HepG2 (cell line): Measurements from ENCODE around the gene BANK1. TPM values are rescaled to one million over a fixed set of nuclear protein-coding genes. Genes with fewer than 3 reads are reported as not detected.

Experiments used
- ATAC-seq: fragments of 200-7000 bp; cut with Tn5 transposase; 3 replicates; pipeline ENCODE4 v1.9.1; 2020; ENCODE audit warnings: mild to moderate bottlenecking, moderate library complexity
- BruUV-seq: library from RNA; stranded (reverse); fragments of 400-500 nt; replicated peaks from 2 replicates; lab custom pipeline; 2021; lab: Mats Ljungman, UMichigan
- CTCF ChIA-PET: fragments of 300-600 bp; formaldehyde crosslinking; extraction: SDS; loops from one replicate; lab custom pipeline; 2021; ENCODE audit warnings: low total read pairs, inconsistent platforms, low intra/inter-chr PET ratio; lab: Yijun Ruan, JAX
- POLR2A ChIA-PET: fragments of 350-600 bp; sonication (Branson Sonifier 250); formaldehyde crosslinking; loops from one replicate; lab custom pipeline; 2020; ENCODE audit warnings: antibody characterized with exemption, inconsistent platforms; lab: Yijun Ruan, JAX
- DNase-seq: peaks from one replicate; pipeline ENCODE4 v3.0.0-alpha.2; 2015; ENCODE audit warnings: low spot score
- FAIRE-seq: peaks from 3 replicates; lab custom pipeline; 2011; peaks lifted over from hg19 to GRCh38; lab: Jason Lieb, UNC
- H2AFZ ChIP-seq: one replicate; pipeline ENCODE4 v1.6.1; 2011; ENCODE audit warnings: low read length, inconsistent platforms
- H3K27ac ChIP-seq: fragments of 300-600 bp; 3 replicates; pipeline ENCODE4 v1.8.0; 2011; ENCODE audit warnings: mixed run types, mild to moderate bottlenecking, mixed read lengths, low read length, inconsistent platforms; ENCODE audit not compliant: insufficient read depth; ENCODE audit errors: extremely low read length
- H3K27me3 ChIP-seq, 2 experiments: fragments of 200-600 bp in 1 of 2; 2 replicates in 1 of 2; 3 replicates in 1 of 2; pipeline versions ENCODE4 v1.6.0 to v1.8.0; 2011; ENCODE audit warnings: low read length in 2 of 2, mild to moderate bottlenecking in 2 of 2, moderate library complexity in 2 of 2, inconsistent platforms in 1 of 2; ENCODE audit not compliant: insufficient read depth in 2 of 2, control insufficient read depth in 1 of 2
- H3K36me3 ChIP-seq, 2 experiments: fragments of 200-600 bp in 1 of 2; replicated peaks in 1 of 2; 2 replicates in 1 of 2; 3 replicates in 1 of 2; pipeline versions ENCODE4 v1.5.1 to v1.8.0; 2011; ENCODE audit warnings: low read length in 2 of 2, inconsistent platforms in 1 of 2; ENCODE audit not compliant: insufficient read depth in 2 of 2, control insufficient read depth in 1 of 2
- H3K4me1 ChIP-seq: 2 replicates; pipeline ENCODE4 v1.5.1; 2012; ENCODE audit warnings: low read length, inconsistent platforms; ENCODE audit not compliant: insufficient read depth
- H3K4me2 ChIP-seq: 2 replicates; pipeline ENCODE4 v1.6.0; 2011; ENCODE audit warnings: low read depth, low read length, inconsistent platforms
- H3K4me3 ChIP-seq, 3 experiments: fragments of 200-600 bp in 1 of 3; sonication (generic), shearing (Covaris generic) in 1 of 3; replicated peaks in 1 of 3; 2 replicates each; pipeline ENCODE4 v1.5.1; 2011 to 2016; ENCODE audit warnings: low read length in 3 of 3, inconsistent platforms in 2 of 3, low read depth in 2 of 3, mild to moderate bottlenecking in 2 of 3, control low read depth in 1 of 3, mixed read lengths in 1 of 3; ENCODE audit not compliant: insufficient read depth in 1 of 3
- H3K79me2 ChIP-seq: one replicate; pipeline ENCODE4 v1.6.1; 2011; ENCODE audit warnings: low read length, inconsistent platforms; ENCODE audit not compliant: insufficient read depth
- H3K9ac ChIP-seq: 2 replicates; pipeline ENCODE4 v1.6.0; 2011; ENCODE audit warnings: mild to moderate bottlenecking, low read depth, low read length, inconsistent platforms; ENCODE audit not compliant: insufficient read depth
- H3K9me3 ChIP-seq: 2 replicates; pipeline ENCODE4 v1.5.1; 2012; ENCODE audit warnings: mild to moderate bottlenecking, low read length
- H4K20me1 ChIP-seq: 2 replicates; pipeline ENCODE4 v1.6.0; 2011; ENCODE audit warnings: inconsistent platforms, mild to moderate bottlenecking, low read length, moderate library complexity; ENCODE audit not compliant: insufficient read depth
- ARID4A ChIP-seq: sonication (generic); formaldehyde crosslinking; IDR thresholded peaks from 2 replicates; pipeline ENCODE4 v1.5.0; 2020; ENCODE audit warnings: mild to moderate bottlenecking, missing genetic modification reagents, borderline replicate concordance
- BORCS8-MEF2B ChIP-seq: sonication (generic); formaldehyde crosslinking; IDR thresholded peaks from 2 replicates; pipeline ENCODE4 v1.8.0; 2022; ENCODE audit warnings: mild to moderate bottlenecking, missing genetic modification reagents
- CSRNP2 ChIP-seq: sonication (generic); formaldehyde crosslinking; conservative IDR thresholded peaks from 2 replicates; pipeline ENCODE4 v1.8.0; 2022; ENCODE audit warnings: low read depth, missing genetic modification reagents
- ETS1 ChIP-seq: sonication (generic); formaldehyde crosslinking; IDR thresholded peaks from 2 replicates; pipeline ENCODE4 v1.4.0; 2020; ENCODE audit warnings: missing genetic modification reagents
- FOSL1 ChIP-seq: sonication (generic); formaldehyde crosslinking; IDR thresholded peaks from 2 replicates; pipeline ENCODE4 v1.9.0; 2021; ENCODE audit warnings: missing genetic modification reagents, borderline replicate concordance
- KDM5B ChIP-seq: sonication (generic); formaldehyde crosslinking; IDR thresholded peaks from 2 replicates; pipeline ENCODE4 v1.4.0; 2020; ENCODE audit warnings: missing genetic modification reagents, mild to moderate bottlenecking, borderline replicate concordance
- MLLT10 ChIP-seq: sonication (generic); formaldehyde crosslinking; IDR thresholded peaks from 2 replicates; pipeline ENCODE4 v1.4.0; 2020; ENCODE audit warnings: missing genetic modification reagents
- NR2F1 ChIP-seq, 2 experiments: fragments of 450-650 bp in 1 of 2; formaldehyde crosslinking in 1 of 2; IDR thresholded peaks; 2 replicates each; pipeline versions ENCODE4 v1.5.0 to v1.6.1; 2016 to 2020; ENCODE audit warnings: mild to moderate bottlenecking in 1 of 2, missing compliant biosample characterization in 1 of 2, missing genetic modification reagents in 1 of 2, moderate library complexity in 1 of 2
- PRPF4 ChIP-seq: fragments of 200-400 bp; formaldehyde crosslinking; IDR thresholded peaks from 2 replicates; pipeline ENCODE4 v1.6.1; 2016; ENCODE audit warnings: low read length, low read depth; ENCODE audit not compliant: poor library complexity, severe bottlenecking
- TP53 ChIP-seq: sonication (generic); formaldehyde crosslinking; conservative IDR thresholded peaks from 2 replicates; pipeline ENCODE4 v1.4.0; 2020; ENCODE audit warnings: missing genetic modification reagents
- ZNF18 ChIP-seq: sonication (generic); formaldehyde crosslinking; IDR thresholded peaks from 2 replicates; pipeline ENCODE4 v1.8.0; 2022; ENCODE audit warnings: mild to moderate bottlenecking, missing genetic modification reagents; ENCODE audit not compliant: insufficient replicate concordance
- ZNF704 ChIP-seq: sonication (generic); formaldehyde crosslinking; IDR thresholded peaks from 2 replicates; pipeline ENCODE4 v1.8.1; 2023; ENCODE audit warnings: mild to moderate bottlenecking, inconsistent platforms, moderate library complexity, missing genetic modification reagents, borderline replicate concordance
- in situ Hi-C: cut with HindIII; loops from 2 replicates; pipeline ENCODE4 v1.10.0; 2017; ENCODE audit warnings: low pct_unique_long_range_greater_than_20kb; ENCODE audit not compliant: extremely low pct_ligation_motif_present
- intact Hi-C: fragments of 100-400 bp; cut with micrococcal nuclease; formaldehyde crosslinking; loops from one replicate; pipeline ENCODE4 v1.10.0; 2022; ENCODE audit not compliant: unreplicated experiment
- polyA plus RNA-seq, 8 experiments: library from polyadenylated mRNA; depleted of rRNA in 3 of 8; stranded (reverse) in 7 of 8; unstranded in 1 of 8; fragments of >200 nt; fragmentation: Illumina TruSeq in 4 of 8; extraction: Trizol in 4 of 8; gene quantifications; 2 replicates each; pipeline versions ENCODE4 v1.2.1 to v1.2.3, GENCODE V29; 2011 to 2016; ENCODE audit warnings: low read depth in 4 of 8, missing spikeins in 1 of 8, mixed read lengths in 1 of 8; ENCODE audit not compliant: insufficient read depth in 1 of 8
- total RNA-seq, 5 experiments: library from RNA; depleted of rRNA; stranded (reverse); fragments of >200 nt; fragmentation: Illumina TruSeq; extraction: Trizol; gene quantifications; 2 replicates each; pipeline ENCODE4 v1.2.3, GENCODE V29; 2016; ENCODE audit warnings: low read depth in 1 of 5

BANK1 gene
- total and polyA plus RNA-seq, 2 of the 13 experiments (the other 11 are each of a cell fraction or from before 2014, with no cell fraction given) = 0.15 TPM; not detected in 1

GRCh38 chr4:102120846-102121245, 330.3 kb downstream of the BANK1 start:
- H3K27ac ChIP-seq = no peak overlapping the region
- H3K9me3 ChIP-seq = peaks cover 6% of the 10 kb centered on the region; the same call in 1 of the 2 replicates
- no peak overlapping the region for H2AFZ ChIP-seq
- no TSS peak for BruUV-seq
- no peaks in the 10 kb centered on the region for H4K20me1 ChIP-seq
- H3K79me2 ChIP-seq = no peaks in the 10 kb centered on the region
- H3K4me1 ChIP-seq = no peaks in the 10 kb centered on the region
- CTCF ChIA-PET = no interaction called here
- no peak for ATAC-seq
- TF ChIP-seq CSRNP2 = no peak
- TF ChIP-seq ARID4A (CRISPR knock-in tag) = no peak
- no peak for TF ChIP-seq PRPF4
- no peak for TF ChIP-seq KDM5B (CRISPR knock-in tag)
- no peak for TF ChIP-seq FOSL1
- TF ChIP-seq ZNF18 = no peak
- no peak for TF ChIP-seq MLLT10 (CRISPR knock-in tag)
- no peak for TF ChIP-seq BORCS8-MEF2B (CRISPR knock-in tag)
- TF ChIP-seq NR2F1 (CRISPR knock-in tag; IDR thresholded peaks at IDR 0.05) = no peak
- TF ChIP-seq ZNF704 (CRISPR knock-in tag) = no peak
- no peak for TF ChIP-seq ETS1 (CRISPR knock-in tag)
- no peak for TF ChIP-seq TP53 (CRISPR knock-in tag)
- intact Hi-C loops (no loop called here), in situ Hi-C loops (no loop called here)
- POLR2A ChIA-PET = no interaction called here
- DNase-seq = no peak
- H3K27me3 ChIP-seq = no peaks in the 10 kb centered on the region
- H3K4me2 ChIP-seq = no peak overlapping the region
- FAIRE-seq = no peak
- H3K9ac ChIP-seq = no peak overlapping the region
- H3K36me3 ChIP-seq = no peaks in the 10 kb centered on the region
- H3K4me3 ChIP-seq = no peak overlapping the region
